Right renal pelvis (tissue), 4 donors: Measurements from ENCODE around the gene FCF1. TPM values are rescaled to one million over a fixed set of nuclear protein-coding genes. Genes with fewer than 3 reads are reported as not detected.

Source experiments
- DNase-seq, 4 donors: peaks; one replicate each; pipeline ENCODE4 v3.0.0-alpha.2; 2013; ENCODE audit warnings: low read depth in 4 of 4, low spot score in 3 of 4, missing footprints in 1 of 4
- polyA plus RNA-seq, 4 donors: library from polyadenylated mRNA; unstranded; fragments of 120-200 nt; gene quantifications; one replicate each; pipeline ENCODE4 v1.2.1, GENCODE V29; 2013; ENCODE audit not compliant: insufficient read length in 4 of 4

Gene FCF1
- polyA plus RNA-seq, 4 donors: 52.9 to 65.3 (median 62.8) TPM

DNA sequence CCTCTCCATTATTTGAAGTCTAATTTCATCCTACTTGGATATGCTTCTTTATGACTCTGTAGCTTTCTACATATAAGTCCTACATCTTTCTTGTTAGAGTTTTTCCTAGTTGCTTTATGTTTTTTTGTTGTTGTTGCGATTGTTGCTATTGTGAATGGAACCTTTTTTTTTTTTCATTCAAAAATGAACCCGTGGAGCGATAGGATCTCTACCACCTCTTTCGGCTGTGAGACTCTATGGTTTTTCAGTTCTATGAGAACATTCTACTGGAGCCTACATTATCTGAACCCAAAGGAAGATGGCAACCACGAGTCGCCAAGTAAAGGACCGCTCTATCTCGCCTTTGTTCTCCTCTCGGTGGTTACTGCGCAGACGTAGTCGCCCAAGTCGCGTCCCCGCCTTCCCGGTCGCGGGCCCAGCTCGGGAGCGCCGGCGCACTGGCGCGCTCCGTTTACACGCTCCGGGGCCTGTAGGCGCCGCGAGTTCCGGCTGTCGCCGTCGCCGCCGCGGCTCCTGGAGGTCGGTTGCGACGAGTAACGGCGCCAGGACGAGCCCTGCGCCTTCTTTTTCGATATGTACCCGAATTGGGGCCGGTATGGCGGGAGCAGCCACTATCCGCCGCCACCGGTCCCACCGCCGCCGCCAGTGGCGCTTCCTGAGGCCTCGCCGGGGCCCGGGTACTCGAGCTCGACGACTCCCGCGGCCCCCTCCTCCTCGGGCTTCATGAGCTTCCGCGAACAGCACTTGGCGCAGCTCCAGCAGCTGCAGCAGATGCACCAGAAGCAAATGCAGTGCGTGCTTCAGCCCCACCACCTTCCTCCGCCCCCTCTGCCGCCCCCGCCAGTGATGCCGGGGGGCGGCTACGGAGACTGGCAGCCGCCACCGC, 50.2 kb downstream of the FCF1 start, which contains the start of gene YLPM1:
Gene YLPM1 (plus strand): TSS at position 400 of the 886 bp plus-strand sequence. CDS start 174 bp downstream, at position 574.
- DNase-seq: peak; percentile 86 to 96 (median 92)

DNA sequence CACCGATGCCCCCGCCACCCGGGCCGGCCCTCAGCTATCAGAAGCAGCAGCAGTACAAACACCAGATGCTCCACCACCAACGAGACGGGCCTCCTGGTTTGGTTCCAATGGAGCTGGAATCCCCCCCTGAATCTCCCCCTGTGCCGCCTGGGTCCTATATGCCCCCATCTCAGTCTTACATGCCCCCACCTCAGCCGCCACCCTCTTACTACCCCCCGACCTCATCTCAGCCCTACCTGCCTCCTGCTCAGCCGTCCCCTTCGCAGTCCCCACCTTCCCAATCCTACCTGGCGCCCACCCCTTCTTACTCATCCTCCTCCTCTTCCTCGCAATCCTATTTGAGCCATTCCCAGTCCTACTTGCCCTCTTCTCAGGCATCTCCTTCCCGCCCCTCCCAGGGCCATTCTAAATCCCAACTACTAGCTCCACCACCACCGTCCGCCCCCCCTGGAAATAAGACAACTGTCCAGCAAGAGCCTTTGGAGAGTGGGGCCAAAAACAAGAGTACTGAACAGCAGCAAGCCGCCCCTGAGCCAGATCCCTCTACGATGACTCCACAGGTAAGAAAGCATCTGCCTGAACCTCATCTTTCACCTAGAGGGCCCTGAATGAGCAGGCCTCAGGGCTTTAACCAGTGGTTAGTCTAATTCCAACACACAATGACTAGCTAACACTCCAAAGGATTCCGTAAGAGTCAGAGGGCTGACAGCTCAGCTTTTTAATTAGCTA, 51.0 kb downstream of the FCF1 start:
- DNase-seq: peak in 1 of 4 donors; percentile 2

DNA sequence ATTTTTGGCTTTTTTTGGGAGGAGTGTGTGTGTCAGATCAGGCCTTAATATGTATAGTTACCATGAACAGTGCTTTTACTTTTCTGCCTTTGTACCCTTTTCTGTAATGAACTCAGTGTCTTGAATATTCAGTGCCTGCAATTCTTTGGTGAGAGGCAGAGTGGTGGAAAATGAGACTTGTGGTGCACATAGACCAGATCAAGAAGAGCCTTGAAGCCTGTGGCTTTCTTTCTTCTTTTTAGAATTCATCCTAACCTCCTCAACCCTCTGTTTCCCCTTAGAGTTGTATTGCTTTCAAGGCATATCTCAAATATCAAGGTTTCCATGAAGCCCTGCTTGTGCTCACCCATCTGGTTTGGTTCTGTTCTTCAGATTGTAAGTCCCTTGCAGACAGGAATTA, 52.8 kb downstream of the FCF1 start:
- no peak for DNase-seq

DNA sequence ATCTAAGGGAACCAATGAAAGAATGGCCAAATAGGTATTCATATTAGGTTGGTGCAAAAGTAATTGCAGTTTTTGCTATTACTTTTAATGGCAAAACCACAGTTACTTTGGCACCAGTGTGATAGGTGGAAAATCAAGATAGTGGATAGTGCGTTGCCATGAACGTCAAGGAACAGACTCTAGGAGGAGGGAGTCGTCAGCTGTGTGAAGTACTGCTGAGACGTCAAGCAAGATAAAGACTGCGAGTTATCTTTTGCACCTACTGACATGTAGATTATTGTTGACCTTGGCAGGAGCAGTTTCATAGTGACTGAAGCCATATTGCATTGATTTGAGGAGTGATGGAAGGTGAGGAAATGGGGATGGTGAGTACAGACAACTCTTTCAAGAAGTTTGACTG, 58.5 kb downstream of the FCF1 start:
- no peak for DNase-seq

DNA sequence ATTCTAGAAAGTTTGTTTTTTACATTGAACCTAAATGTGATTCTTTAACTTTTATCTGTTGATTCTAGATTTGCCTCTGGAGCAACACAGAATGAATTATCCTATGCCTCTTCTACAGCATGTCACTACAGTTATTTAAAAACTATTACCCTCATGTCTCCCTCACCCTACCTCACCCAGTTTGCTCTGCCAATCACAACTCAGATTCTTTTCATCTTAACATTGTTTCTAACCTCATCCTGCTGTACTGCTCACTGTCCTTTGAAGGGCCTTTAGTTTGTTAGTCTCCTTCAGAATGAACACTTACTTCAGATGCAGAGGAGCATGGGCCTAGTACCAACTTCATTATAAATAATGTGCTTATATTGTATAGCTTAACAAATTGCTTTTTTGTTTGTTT, 71.7 kb downstream of the FCF1 start:
- no peak for DNase-seq

DNA sequence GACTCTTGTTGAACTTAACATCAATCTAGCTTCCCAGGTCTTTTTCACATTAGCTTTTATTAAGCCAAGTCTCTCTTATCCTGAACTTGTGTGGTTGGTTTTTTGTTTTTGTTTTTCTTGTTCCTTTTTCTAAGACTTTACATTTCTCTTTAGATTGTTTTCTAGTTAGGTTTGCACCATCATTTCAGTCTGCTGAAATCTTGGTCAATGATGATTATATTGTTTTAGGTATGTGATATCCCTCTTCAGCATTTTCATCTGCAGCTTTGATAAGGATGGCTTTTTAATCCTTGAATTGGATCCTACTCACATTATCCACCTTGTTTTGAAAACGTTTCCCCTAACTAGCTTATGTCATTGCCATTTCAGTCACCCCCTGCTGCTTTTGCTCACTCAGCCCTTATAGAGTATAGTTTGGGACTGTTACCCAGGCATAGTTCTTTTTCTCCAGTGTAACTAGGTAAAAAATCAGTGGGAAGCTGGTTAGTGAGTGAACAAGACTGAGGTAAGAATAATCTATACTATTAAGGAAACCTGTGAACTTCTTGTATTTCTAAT, 72.2 kb downstream of the FCF1 start:
- DNase-seq: no peak

DNA sequence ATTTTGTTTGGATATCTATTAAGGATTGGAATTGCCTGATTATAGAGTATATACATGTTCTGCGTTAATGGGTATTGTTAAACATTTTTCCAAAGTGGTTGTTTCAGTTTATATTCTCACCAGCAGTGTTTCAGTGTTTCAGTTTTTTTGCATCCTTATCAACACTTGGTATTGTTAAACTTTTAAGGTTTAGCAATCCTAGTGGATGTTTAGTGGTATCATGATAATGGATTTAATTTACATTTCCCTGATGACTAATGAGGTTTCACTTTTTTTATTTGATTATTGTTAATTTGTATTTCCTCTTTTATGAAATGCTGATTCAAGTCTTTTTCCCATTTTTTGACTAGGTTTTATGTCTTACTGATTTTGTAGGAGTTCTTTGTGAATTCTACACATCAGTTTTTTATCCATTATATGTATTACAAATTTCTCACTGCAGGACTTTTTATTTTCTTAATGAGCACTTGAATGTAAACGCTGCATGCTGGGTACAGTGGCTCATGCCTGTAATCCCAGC, 73.9 kb downstream of the FCF1 start:
- DNase-seq: no peak

Other genes starting within 250 kb of the FCF1 start
- 100 to 1,000 TPM; 350 to 360 (median 355) TPM for gene NPC2, start 219.8 kb upstream of the FCF1 start, polyA plus RNA-seq
- 10 to 100 TPM; 44.1 to 47.4 (median 46.2) TPM for gene ISCA2, start 219.4 kb upstream of the FCF1 start, polyA plus RNA-seq
- 1 to 10 TPM; 3.3 to 7.4 (median 4.3) TPM for gene LTBP2, start 100.9 kb upstream of the FCF1 start, polyA plus RNA-seq
- gene AREL1, start 64 bp upstream of the FCF1 start, polyA plus RNA-seq: 10 to 100 TPM; 32.7 to 40.1 (median 37.6) TPM
- gene YLPM1, start 50.2 kb downstream of the FCF1 start, polyA plus RNA-seq: 100 to 1,000 TPM in 1 of 4 donors, 10 to 100 TPM in 3; 80.8 to 110 (median 87.8) TPM
- 1 to 10 TPM in 1 of 4 donors, under 1 TPM in 3; 0.44 to 1.1 (median 0.68) TPM for gene PROX2, start 163.0 kb downstream of the FCF1 start, polyA plus RNA-seq
- 100 to 1,000 TPM; 114 to 130 (median 118) TPM for gene DLST, start 168.8 kb downstream of the FCF1 start, polyA plus RNA-seq
- gene RPS6KL1, start 210.1 kb downstream of the FCF1 start, polyA plus RNA-seq: 1 to 10 TPM; 1.2 to 2.0 (median 1.6) TPM
- gene PGF, start 242.5 kb downstream of the FCF1 start, polyA plus RNA-seq: 10 to 100 TPM in 1 of 4 donors, 1 to 10 TPM in 3; 8.4 to 12.7 (median 9.3) TPM